Muscle of back (tissue), 11 donors: Measurements from ENCODE around the gene SNX9. TPM values are rescaled to one million over a fixed set of nuclear protein-coding genes. Genes with fewer than 3 reads are reported as not detected.
"Not testable (repeated sequence)": the region's sequence is repeated elsewhere in the genome, so short reads cannot be mapped to it uniquely, and the experiment has no call there.

ENCODE experiments used
- DNase-seq, 3 donors: peaks; one replicate each; pipeline versions ENCODE4 v3.0.0 to v3.0.0-alpha.2; 2013
- polyA plus RNA-seq, 10 donors: library from polyadenylated mRNA; unstranded; fragments of 120-200 nt; gene quantifications; one replicate each; pipeline ENCODE4 v1.2.1, GENCODE V29; 2013; ENCODE audit not compliant: insufficient read length in 10 of 10

The SNX9 gene
- polyA plus RNA-seq, 10 donors, result 21.4 to 30.4 (median 26.4) TPM

DNA sequence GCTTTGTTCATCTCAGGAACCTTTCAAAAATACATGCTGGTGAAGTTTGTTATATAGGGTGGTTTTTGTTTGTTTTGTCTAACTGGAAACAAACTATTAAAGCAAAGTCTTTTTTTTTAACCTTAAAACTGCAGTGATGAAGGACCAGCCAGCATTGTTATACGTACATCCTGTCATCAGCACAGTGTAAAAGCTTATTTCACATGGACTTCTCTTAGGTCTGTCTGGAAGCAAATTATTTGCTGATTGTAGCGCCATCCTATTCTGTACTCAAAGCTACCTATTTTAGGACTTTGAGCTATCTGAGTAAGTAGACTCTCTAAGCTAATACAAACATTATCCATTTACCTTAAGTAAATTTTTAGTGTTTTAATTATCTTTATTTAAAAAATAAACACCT is 61.7 kb downstream of the SNX9 start:
- DNase-seq, result no peak

DNA sequence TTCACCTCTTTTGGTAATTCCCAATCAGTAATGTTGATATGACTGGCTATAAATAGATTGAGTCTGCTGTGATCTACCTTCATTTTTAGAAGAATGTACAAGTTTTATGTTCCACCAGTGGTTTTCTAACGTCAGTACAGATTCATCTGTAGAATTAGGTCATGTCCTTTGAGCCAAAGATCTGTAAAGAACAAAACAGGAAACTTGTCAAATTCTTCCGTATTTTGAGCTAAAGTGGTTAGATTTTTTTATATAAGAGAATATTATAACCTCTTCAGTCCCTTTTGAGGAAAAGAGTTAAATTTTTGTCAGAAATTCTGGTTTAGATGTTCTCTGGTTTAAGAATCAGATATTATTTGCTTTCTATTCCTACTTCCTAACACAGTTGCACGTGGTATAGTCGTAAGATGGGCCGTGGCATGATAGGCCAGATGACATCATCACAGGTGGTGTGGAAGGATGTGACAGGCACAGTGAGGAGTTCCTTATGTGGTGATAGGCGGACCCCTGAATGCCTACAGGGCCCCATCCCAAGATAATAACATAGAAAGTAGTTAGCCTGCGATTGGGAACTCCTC is 62.3 kb downstream of the SNX9 start:
- no peak for DNase-seq

DNA sequence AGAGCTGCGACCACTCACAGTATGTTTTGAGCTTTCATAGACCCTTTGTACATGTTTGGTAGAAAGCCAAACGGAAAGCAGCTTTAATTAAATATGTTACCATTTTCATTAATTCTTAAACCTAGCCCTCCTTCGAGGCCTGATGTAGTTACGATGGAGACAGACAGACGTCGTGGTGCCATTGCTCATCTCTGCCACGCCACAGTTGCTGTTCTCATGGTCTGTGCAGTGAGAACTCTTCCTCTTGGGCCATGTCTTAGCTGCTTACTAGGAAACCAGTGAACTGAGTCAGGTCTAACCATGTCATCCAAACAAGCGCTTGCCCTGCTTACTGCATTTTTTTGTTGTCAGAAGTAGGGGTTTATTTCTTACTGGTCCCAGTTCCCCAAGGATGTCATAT is 62.8 kb downstream of the SNX9 start:
- DNase-seq, result no peak

- no peak for DNase-seq
These were observed 64.8 kb downstream of the SNX9 start for GRCh38 chr6:157887892-157888291.

DNA sequence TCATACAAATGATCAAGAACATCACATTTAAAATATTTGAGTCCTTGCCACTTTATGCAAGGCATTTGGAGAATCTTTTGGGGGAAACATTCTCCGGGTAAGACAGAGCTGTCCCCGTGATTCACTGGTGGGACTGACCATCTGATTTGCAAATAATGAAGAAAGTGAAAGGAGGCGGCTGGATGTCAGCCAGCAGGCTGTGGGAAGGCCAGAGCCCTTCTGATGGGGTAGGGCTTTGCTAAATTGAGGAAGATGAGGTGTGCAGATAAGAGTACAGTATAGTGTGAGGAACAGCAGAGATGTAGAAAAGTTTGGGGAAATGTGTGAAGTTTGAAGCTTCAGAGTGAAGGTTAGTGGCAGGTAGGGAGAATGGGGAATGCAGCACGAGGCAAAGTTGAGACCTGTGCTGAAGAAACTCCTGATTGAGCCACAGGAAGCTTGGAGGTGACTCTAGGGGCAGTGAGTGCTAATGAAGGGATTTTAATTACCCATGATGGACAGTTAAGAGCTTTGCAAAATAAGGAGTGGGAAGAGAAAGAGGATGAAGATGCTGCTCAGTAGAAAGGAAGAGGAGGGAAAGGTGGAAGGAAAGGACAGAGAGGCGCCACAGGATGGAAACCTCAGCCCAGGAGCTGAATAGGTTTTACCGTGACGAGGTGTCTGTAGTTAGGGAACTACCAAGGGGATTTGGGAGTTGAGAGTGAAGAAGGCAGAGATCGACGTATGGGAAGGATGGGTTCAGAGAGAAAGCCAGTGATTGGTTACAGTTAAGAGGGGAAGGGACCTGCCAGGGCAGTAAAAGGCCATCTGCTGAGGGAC is 68.7 kb downstream of the SNX9 start:
- no peak for DNase-seq

- DNase-seq, result no peak
These were observed 69.4 kb downstream of the SNX9 start for GRCh38 chr6:157892363-157892877.

- no peak for DNase-seq
These were observed 70.2 kb downstream of the SNX9 start for GRCh38 chr6:157893238-157893637.

DNA sequence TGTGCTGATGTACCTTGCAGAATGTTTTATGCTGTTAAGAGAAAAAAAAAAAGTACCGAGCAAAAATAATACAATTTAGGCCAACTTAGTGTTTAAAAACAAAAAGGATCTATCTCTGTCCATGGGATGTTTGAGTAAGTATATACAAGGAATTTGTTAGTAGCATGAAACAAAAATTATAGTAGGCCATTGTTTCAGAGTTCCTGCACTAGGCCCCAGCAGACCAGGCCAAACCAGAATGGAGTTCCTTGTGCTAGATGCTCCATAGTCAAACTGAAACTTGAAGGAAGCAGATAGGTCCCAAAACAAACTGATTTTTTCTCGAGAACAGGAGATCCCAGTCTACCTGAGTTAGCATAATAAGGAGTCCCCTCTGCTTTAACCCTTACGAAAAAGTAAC is 72.5 kb downstream of the SNX9 start:
- DNase-seq, result no peak

- no peak for DNase-seq
These were observed 73.9 kb downstream of the SNX9 start for GRCh38 chr6:157896932-157897331.

DNA sequence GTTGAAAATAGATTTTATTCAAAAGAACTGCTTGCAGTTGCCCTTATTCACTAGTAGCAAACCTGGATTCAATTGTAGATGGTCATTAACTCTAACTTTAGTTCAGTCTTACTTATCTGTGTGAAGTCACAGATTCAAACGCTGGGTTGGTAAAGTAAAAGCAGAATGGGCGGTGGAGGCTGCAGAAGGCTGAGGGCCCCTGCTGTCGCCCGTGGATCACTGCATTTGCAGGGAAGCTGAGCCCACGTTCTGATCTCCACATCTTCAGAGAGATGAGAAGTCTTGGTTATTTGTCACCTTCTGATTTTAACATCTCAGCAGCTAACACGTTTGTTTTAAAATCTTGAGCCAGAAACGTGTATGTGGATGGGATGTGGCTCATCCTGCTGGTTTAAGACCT is 75.1 kb downstream of the SNX9 start:
- DNase-seq, result no peak

DNA sequence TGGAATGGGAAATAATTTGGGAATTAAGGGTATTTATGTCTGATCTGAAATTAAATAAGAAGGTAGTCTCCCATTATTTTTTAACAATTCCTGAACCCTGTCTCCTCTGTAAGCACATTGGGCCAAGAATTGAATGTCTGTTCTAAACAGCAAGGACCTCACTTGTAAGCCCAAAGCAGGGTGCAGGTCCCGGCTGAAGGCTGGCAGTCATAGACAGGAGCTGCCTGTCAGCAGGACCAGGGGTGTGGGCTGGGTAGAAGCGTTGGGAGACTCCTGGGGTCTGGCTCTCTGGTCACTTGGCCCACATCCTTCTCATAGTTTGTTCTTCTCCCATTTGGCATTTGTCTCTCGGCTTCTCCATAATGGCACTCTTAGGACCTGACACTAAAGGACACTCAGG is 75.6 kb downstream of the SNX9 start:
- no peak for DNase-seq

- DNase-seq, result not testable (repeated sequence)
These were observed 77.2 kb downstream of the SNX9 start for GRCh38 chr6:157900262-157900661.

- not testable (repeated sequence) for DNase-seq
These were observed 77.7 kb downstream of the SNX9 start for GRCh38 chr6:157900751-157901150.

- no peak for DNase-seq
These were observed 82.0 kb downstream of the SNX9 start for GRCh38 chr6:157904999-157905398.

GRCh38 chr6:157905590-157906342 is 82.7 kb downstream of the SNX9 start:
- DNase-seq, result no peak

GRCh38 chr6:157906537-157907061 is 83.6 kb downstream of the SNX9 start:
- no peak for DNase-seq

GRCh38 chr6:157907651-157908050 is 84.6 kb downstream of the SNX9 start:
- DNase-seq, result no peak

DNA sequence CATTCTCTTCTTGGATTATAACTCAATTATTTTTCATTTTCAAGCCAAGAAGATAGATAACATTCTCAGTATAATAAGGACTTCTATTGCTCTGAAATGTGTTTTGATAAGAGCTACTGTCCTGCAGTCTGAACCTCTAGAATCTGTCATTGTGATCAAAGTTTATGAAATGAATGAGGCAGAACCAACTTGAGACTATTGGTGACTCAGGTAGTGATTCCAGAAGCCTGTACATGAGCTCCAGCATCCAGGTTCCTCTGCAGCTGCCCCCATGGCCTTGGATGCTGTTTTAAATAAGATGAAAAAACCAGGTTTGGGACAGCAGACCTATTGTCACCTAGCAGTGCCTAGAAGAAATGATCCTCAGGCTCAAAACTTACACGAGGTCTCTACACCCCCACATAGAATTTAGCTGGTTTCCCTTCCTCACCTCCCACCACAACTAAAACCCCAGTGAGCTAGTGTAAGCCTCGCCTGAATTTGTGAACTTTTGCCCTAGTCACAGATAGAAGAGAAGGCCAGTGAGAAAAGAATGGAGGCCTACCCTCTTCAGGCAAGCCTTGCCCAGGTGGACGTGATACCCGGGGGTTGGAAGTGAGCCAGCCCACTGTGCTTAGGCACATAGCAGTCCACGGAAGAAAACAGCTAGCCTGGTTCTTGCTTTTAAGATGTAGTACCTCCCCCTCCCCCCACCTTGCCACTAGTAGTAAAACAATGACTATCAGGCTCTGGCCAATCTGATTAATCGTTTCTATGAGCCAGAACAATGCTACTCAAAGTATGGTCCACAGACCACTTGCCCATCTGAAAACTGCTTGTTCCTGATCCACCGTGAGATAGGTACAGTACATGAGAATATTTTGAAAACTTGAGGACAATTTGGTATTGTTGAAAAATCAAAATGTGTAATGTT is 85.6 kb downstream of the SNX9 start:
- no peak for DNase-seq

GRCh38 chr6:157909282-157909664 is 86.2 kb downstream of the SNX9 start:
- no peak for DNase-seq

GRCh38 chr6:157911278-157911677 is 88.2 kb downstream of the SNX9 start:
- DNase-seq, result no peak

DNA sequence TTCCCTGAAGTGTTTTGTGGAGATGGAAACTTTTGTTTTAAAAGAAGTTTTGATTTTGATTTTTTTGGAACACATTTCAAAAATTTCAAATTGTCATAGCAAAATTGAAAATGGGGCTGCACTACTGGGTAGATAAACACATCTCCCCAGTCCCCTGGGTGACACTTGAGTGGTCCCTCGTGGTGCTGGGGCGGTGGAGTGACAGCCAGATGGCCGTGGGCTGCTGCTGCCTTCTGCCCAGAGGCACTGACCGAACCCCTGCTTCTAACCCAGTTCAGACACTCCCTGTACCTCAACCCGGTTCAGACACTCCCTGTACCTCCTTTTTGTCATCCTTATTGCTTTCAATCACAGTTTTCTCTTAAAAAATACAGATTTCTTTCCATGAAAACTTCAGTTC is 88.7 kb downstream of the SNX9 start:
- DNase-seq, result no peak
